ENCODE measurements around the gene NR1H4.

Gene NR1H4

DNA sequence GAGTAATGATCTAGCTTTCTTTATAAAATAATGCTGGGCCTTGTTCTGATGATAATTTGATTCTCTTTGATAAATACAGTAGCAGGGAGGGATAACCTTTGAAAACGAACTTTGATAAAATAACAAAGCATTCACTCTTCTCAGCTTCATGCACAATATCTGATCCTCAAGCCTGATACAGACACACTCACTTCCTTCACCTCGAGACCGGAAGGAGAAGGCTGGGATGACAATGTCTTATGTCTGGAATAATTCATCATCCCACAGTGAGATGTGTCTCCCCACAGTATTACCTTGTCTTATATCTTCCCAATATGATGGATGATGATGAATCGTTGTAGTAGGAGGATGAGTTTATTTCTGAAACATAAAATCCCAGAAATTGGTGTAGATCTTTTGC lies 15.5 kb upstream of the NR1H4 start:
- no peaks in the 10 kb centered on the region for H3K4me1 ChIP-seq
- no peaks in the 10 kb centered on the region for H3K36me3 ChIP-seq
- no peak for DNase-seq
- intact Hi-C loops (cut with DNase I; ENCODE audit: low total_unique reads) = no loop called here
- no peak overlapping the region for H3K27ac ChIP-seq
- H3K27me3 ChIP-seq = no peaks in the 10 kb centered on the region
- H3K4me3 ChIP-seq = no peak overlapping the region
- H3K9me3 ChIP-seq = no peaks in the 10 kb centered on the region
- TF ChIP-seq, protein P1, sequence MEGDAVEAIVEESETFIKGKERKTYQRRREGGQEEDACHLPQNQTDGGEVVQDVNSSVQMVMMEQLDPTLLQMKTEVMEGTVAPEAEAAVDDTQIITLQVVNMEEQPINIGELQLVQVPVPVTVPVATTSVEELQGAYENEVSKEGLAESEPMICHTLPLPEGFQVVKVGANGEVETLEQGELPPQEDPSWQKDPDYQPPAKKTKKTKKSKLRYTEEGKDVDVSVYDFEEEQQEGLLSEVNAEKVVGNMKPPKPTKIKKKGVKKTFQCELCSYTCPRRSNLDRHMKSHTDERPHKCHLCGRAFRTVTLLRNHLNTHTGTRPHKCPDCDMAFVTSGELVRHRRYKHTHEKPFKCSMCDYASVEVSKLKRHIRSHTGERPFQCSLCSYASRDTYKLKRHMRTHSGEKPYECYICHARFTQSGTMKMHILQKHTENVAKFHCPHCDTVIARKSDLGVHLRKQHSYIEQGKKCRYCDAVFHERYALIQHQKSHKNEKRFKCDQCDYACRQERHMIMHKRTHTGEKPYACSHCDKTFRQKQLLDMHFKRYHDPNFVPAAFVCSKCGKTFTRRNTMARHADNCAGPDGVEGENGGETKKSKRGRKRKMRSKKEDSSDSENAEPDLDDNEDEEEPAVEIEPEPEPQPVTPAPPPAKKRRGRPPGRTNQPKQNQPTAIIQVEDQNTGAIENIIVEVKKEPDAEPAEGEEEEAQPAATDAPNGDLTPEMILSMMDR (IDR thresholded peaks at IDR 0.05) = no peak

DNA sequence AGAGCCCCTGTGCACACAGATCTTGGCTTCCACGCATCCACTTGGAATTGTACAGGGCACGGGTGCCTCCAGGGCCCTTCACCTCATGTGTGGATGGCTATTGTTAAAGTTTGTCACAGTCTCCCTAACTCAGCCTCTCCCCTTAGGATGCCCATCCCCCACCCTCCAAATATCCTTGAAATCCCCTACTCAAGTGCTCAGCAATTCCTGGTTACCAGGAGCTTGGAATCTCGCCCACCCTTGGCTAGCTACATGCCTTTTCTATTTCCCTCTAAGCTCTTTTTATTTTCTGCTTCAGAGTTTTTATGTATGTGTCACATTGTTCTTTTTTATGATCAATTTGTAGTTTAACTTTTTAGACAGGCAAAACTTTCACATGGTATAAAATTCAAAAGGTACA lies 13.0 kb upstream of the NR1H4 start:
- Histone ChIP-seq H3K9me3 (no peaks in the 10 kb centered on the region), H3K4me3 (no peak overlapping the region), H3K4me1 (no peaks in the 10 kb centered on the region), H3K36me3 (no peaks in the 10 kb centered on the region), H3K27me3 (no peaks in the 10 kb centered on the region), H3K27ac (no peak overlapping the region)
- no peak for DNase-seq
- TF ChIP-seq, protein P1 (IDR thresholded peaks at IDR 0.05) = no peak
- intact Hi-C loops (cut with DNase I; ENCODE audit: low total_unique reads) = no loop called here

DNA sequence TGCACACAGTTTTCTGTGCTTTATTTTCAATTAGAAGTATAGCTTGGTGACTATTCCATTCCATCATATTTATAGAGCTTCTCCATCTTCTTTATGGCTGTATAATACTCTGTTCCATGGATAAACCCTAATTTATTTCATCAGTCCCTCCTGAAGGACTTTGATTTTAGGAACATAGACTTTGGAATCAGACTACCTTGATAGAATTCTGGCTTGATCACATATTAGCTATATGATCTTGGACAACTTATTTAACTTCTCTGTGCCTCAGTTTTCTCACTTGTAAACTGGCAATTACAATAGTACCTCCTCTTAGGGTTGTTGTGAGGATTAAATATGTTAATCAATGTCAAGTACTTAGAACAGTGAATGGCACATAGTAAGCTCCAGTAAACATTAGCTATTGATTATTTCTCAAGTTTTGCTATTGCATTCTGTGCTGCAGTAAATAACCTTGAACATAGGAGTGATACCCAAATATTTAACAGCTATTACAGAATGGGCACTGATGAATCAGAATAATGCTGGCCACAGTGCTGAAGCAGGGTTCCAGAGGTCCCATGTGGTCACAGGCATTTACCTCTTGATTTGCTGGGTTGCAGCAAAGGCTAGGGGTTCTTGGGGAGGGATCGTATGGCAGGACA lies 12.2 kb upstream of the NR1H4 start:
- TF ChIP-seq, protein P1 (IDR thresholded peaks at IDR 0.05) = no peak
- Histone ChIP-seq H3K27ac (no peak overlapping the region), H3K4me3 (no peak overlapping the region), H3K9me3 (no peaks in the 10 kb centered on the region), H3K27me3 (no peaks in the 10 kb centered on the region), H3K4me1 (no peaks in the 10 kb centered on the region), H3K36me3 (no peaks in the 10 kb centered on the region)
- intact Hi-C loops (cut with DNase I; ENCODE audit: low total_unique reads) = no loop called here
- no peak for DNase-seq

DNA sequence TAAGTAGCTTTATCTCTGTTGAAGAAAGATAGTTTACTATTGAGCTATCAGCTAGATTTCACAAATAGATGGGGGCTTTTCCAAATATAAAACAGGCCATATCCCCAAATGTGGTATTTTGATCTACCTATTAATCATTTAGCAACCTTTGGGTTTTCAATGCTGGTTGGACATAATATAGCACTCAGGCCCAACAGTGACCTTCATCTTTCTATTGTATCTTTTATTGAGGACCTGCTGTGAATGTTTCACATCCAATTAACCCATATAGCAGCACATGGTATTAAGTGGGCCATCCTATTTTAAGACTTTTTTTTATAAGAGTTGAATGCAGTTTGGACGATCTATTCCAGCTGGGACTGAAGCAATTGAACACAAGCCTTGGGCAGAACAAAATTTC lies 10.0 kb upstream of the NR1H4 start:
- Histone ChIP-seq H3K9me3 (no peaks in the 10 kb centered on the region), H3K27me3 (no peaks in the 10 kb centered on the region), H3K27ac (no peak overlapping the region), H3K36me3 (no peaks in the 10 kb centered on the region), H3K4me1 (no peaks in the 10 kb centered on the region), H3K4me3 (no peak overlapping the region)
- TF ChIP-seq, protein P1 (IDR thresholded peaks at IDR 0.05) = no peak
- intact Hi-C loops (cut with DNase I; ENCODE audit: low total_unique reads) = no loop called here
- no peak for DNase-seq

DNA sequence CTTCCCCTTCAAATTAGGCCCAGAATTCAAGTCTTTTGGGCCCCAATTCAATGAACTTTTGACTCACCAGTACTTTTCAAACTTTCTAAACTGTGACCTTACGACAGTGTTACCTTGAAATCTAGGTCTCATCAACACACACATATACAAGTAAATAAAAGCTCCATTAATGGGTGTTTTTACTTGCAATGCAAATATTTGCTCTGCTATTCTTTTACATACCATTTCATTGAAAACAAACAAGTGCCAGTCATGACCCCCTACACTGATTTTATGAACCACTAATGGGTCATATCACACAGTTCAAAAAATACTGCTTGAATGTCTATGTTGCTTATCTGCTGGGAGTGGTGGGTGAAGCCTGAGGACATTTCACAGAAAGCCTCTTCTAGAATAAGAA lies 9.1 kb upstream of the NR1H4 start:
- Histone ChIP-seq H3K27me3 (no peaks in the 10 kb centered on the region), H3K4me1 (no peaks in the 10 kb centered on the region), H3K9me3 (no peaks in the 10 kb centered on the region), H3K36me3 (no peaks in the 10 kb centered on the region), H3K27ac (no peak overlapping the region), H3K4me3 (no peak overlapping the region)
- DNase-seq = no peak
- TF ChIP-seq, protein P1 (IDR thresholded peaks at IDR 0.05) = no peak
- intact Hi-C loops (cut with DNase I; ENCODE audit: low total_unique reads) = no loop called here

DNA sequence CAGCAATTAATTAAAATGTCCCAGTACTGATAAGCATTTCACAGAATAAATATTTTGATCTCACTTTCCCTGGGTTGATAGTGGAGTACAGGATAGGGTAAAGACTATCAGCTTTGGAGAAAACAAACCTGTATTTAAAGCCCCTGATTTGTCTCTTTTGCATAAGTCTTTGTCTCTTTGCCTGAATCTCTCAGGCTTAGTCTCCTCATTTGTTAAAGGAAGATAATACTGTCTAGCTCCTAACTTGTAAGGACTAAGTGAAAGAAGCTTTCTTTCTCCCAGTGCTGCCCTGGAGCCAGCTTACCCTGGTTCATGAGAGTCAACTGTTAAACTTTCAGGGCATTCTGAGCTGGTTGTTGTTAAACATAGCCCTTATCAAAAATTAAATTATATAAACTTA lies 5.5 kb upstream of the NR1H4 start:
- Histone ChIP-seq H3K4me1 (no peaks in the 10 kb centered on the region), H3K36me3 (no peaks in the 10 kb centered on the region), H3K9me3 (no peaks in the 10 kb centered on the region), H3K4me3 (no peak overlapping the region), H3K27ac (no peak overlapping the region), H3K27me3 (no peaks in the 10 kb centered on the region)
- intact Hi-C loops (cut with DNase I; ENCODE audit: low total_unique reads) = no loop called here
- TF ChIP-seq, protein P1 (IDR thresholded peaks at IDR 0.05) = no peak
- DNase-seq = no peak
